ENCODE measurements around the gene CHRFAM7A. TPM values are rescaled to one million over a fixed set of nuclear protein-coding genes. Genes with fewer than 3 reads are reported as not detected.
"Not testable (repeated sequence)": the region's sequence is repeated elsewhere in the genome, so short reads cannot be mapped to it uniquely, and the experiment has no call there.

CHRFAM7A gene
- total RNA-seq, 1 experiment from 2014 or later: 2.4 TPM

GRCh38 chr15:30398988-30399387 is 5.6 kb upstream of the CHRFAM7A start:
- H3K27ac ChIP-seq (ENCODE audit: insufficient read length, low read depth, low read length); H2BK20ac ChIP-seq (ENCODE audit: low read depth, low read length, poor library complexity, severe bottlenecking); H3K36me3 Mint-ChIP-seq (ENCODE audit: insufficient read depth in 1 of 3, low read depth in 3 of 3); H3K23me2 ChIP-seq (ENCODE audit: insufficient read length, low read depth, low read length, poor library complexity, severe bottlenecking); H3K9me3 ChIP-seq (ENCODE audit: control insufficient read depth, low read depth, low read length); H2BK15ac ChIP-seq (ENCODE audit: low read depth, low read length); H3K27me3 Mint-ChIP-seq (ENCODE audit: low read depth); DNase-seq; H4K5ac ChIP-seq (ENCODE audit: insufficient read length, low read depth, low read length); H3K9ac ChIP-seq (ENCODE audit: extremely low read depth, insufficient read length, low read length); H3K14ac ChIP-seq (ENCODE audit: insufficient read depth, low read length); H3K79me2 ChIP-seq (ENCODE audit: insufficient read depth, low read length); H2AFZ ChIP-seq (ENCODE audit: low read length); H3K79me1 ChIP-seq (ENCODE audit: insufficient read depth, low read depth, low read length, poor library complexity, severe bottlenecking); H2BK120ac ChIP-seq (ENCODE audit: low read depth, low read length, poor library complexity, severe bottlenecking); H4K8ac ChIP-seq (replicated peaks; ENCODE audit: insufficient read length, low read depth, low read length); H4K91ac ChIP-seq (ENCODE audit: insufficient read length, low read depth, low read length); H3K4me2 ChIP-seq (ENCODE audit: insufficient read depth, insufficient read length, low read length); H3K4me1 Mint-ChIP-seq; H2AK5ac ChIP-seq (ENCODE audit: insufficient read length, low read length); H3K23ac ChIP-seq (ENCODE audit: insufficient read length, low read depth, low read length); H3K4me1 ChIP-seq (ENCODE audit: insufficient read depth, low read length); H3K9me3 Mint-ChIP-seq; H3K27ac Mint-ChIP-seq; H3K18ac ChIP-seq (ENCODE audit: insufficient read length, low read depth, low read length); H2BK12ac ChIP-seq (ENCODE audit: insufficient read length, low read depth, low read length); H3K4ac ChIP-seq (ENCODE audit: low read depth, low read length); H4K20me1 ChIP-seq (ENCODE audit: control insufficient read depth, insufficient read depth, insufficient read length); H2BK5ac ChIP-seq (ENCODE audit: insufficient read length, low read length); H3K56ac ChIP-seq (ENCODE audit: insufficient read length, low read depth, low read length); H3K27me3 ChIP-seq (ENCODE audit: insufficient read depth, low read length); H3K4me3 Mint-ChIP-seq; H3T11ph ChIP-seq (ENCODE audit: low read length): not testable (repeated sequence)
- TF ChIP-seq CTCF (conservative IDR thresholded peaks at IDR 0.05): peak; percentile 50; the same call in 2 of the 3 replicates
- WGBS (ENCODE audit: extremely low coverage, insufficient read length, low lambda C conversion rate): no CpG with 5 or more reads among the region's 6 CpGs

GRCh38 chr15:30393664-30393991 is 288 bp upstream of the CHRFAM7A start:
- not testable (repeated sequence) for H3K18ac ChIP-seq (ENCODE audit: insufficient read length, low read depth, low read length); H2BK15ac ChIP-seq (ENCODE audit: low read depth, low read length)

More at GRCh38 chr15:30393664-30393991, 288 bp upstream of the CHRFAM7A start:
- not testable (repeated sequence) for H4K8ac ChIP-seq (replicated peaks; ENCODE audit: insufficient read length, low read depth, low read length); H2BK120ac ChIP-seq (ENCODE audit: low read depth, low read length, poor library complexity, severe bottlenecking); H4K5ac ChIP-seq (ENCODE audit: insufficient read length, low read depth, low read length); H2AFZ ChIP-seq (ENCODE audit: low read length); H3K27me3 ChIP-seq (ENCODE audit: insufficient read depth, low read length); H3K4me2 ChIP-seq (ENCODE audit: insufficient read depth, insufficient read length, low read length); H4K20me1 ChIP-seq (ENCODE audit: control insufficient read depth, insufficient read depth, insufficient read length); H3K56ac ChIP-seq (ENCODE audit: insufficient read length, low read depth, low read length); H3K4me1 Mint-ChIP-seq; H3K23me2 ChIP-seq (ENCODE audit: insufficient read length, low read depth, low read length, poor library complexity, severe bottlenecking); H3K27ac Mint-ChIP-seq; H2BK12ac ChIP-seq (ENCODE audit: insufficient read length, low read depth, low read length); H2AK5ac ChIP-seq (ENCODE audit: insufficient read length, low read length); H3K23ac ChIP-seq (ENCODE audit: insufficient read length, low read depth, low read length); H3K14ac ChIP-seq (ENCODE audit: insufficient read depth, low read length); H2BK20ac ChIP-seq (ENCODE audit: low read depth, low read length, poor library complexity, severe bottlenecking); H3K9ac ChIP-seq (ENCODE audit: extremely low read depth, insufficient read length, low read length); H3K79me1 ChIP-seq (ENCODE audit: insufficient read depth, low read depth, low read length, poor library complexity, severe bottlenecking); H3K4me1 ChIP-seq (ENCODE audit: insufficient read depth, low read length); H3K79me2 ChIP-seq (ENCODE audit: insufficient read depth, low read length); H3K27ac ChIP-seq (ENCODE audit: insufficient read length, low read depth, low read length); H3K4ac ChIP-seq (ENCODE audit: low read depth, low read length); H3K9me3 ChIP-seq (ENCODE audit: control insufficient read depth, low read depth, low read length); H3K9me3 Mint-ChIP-seq; H3K27me3 Mint-ChIP-seq (ENCODE audit: low read depth); H3K36me3 Mint-ChIP-seq (ENCODE audit: insufficient read depth in 1 of 3, low read depth in 3 of 3); H3T11ph ChIP-seq (ENCODE audit: low read length); H2BK5ac ChIP-seq (ENCODE audit: insufficient read length, low read length); DNase-seq; H3K4me3 Mint-ChIP-seq; H4K91ac ChIP-seq (ENCODE audit: insufficient read length, low read depth, low read length)
- no CpG with 5 or more reads among the region's 23 CpGs for WGBS (ENCODE audit: extremely low coverage, insufficient read length, low lambda C conversion rate)
